ENCODE measurements around the gene C8G. TPM values are rescaled to one million over a fixed set of nuclear protein-coding genes. Genes with fewer than 3 reads are reported as not detected.

The C8G gene
- total and polyA plus RNA-seq, 2 of the 8 experiments (the other 6 are each of a cell fraction or from before 2014, with no cell fraction given): 0.62 to 0.80 TPM

DNA sequence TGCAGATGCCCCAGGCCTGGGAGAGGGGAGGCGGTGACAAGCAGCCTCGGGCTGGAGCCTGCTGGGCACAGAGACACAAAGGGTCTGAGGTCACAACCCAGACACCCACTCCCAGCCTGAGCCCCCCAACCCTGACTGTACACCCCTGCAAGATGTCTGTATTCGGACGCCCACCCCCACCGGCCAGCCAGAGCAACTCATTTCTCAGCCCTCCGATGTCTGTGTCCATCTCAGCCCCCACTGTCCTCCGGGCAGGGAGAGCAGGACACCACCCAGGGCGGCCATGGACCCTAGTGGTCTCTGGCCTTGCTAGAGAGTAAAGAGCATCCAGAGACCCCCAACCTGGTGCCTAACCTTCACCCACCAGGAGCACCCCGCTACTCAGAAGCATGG is 10.9 kb downstream of the C8G start:
- Histone ChIP-seq H3K23me2 (ENCODE audit: low read depth, low read length) (peaks cover 12% of the 10 kb centered on the region; the same call in 1 of the 2 replicates), H3K9ac (replicated peaks in 1 of 4; ENCODE audit: extremely low read depth in 1 of 4, low read depth in 3 of 4, low read length in 3 of 4) (no peak overlapping the region), H2AFZ (ENCODE audit: low read length) (no peak overlapping the region), H3K4ac (replicated peaks; ENCODE audit: insufficient read length, low read depth, low read length) (no peak overlapping the region), H2BK120ac (replicated peaks; ENCODE audit: low read depth, low read length) (no peak overlapping the region), H3K4me1 (replicated peaks in 1 of 4; ENCODE audit: control insufficient read depth in 3 of 4, insufficient read depth in 4 of 4, low read length in 3 of 4) (peaks cover 0 to 2% (median under 1%) of the 10 kb centered on the region in 4 experiments; a peak in 2 of 7 replicates), H2BK20ac (ENCODE audit: low read length) (no peak overlapping the region), H3K56ac (replicated peaks; ENCODE audit: insufficient read length, low read depth, low read length) (no peak overlapping the region), H4K8ac (ENCODE audit: extremely low read depth, insufficient read depth, low read length) (no peak overlapping the region), H3K4me3 (ENCODE audit: extremely low read depth in 1 of 4, insufficient read depth in 2 of 4, low read depth in 3 of 4, low read length in 4 of 4) (no peak overlapping the region), H4K5ac (ENCODE audit: insufficient read length, low read depth, low read length) (no peak overlapping the region), H3K9me3 (ENCODE audit: insufficient read depth in 2 of 2, low read depth in 1 of 2, low read length in 1 of 2) (no peaks in the 10 kb centered on the region), H3K36me3 (ENCODE audit: control insufficient read depth in 2 of 4, insufficient read depth in 4 of 4, low read length in 3 of 4) (no peaks in the 10 kb centered on the region), H3K4me2 (ENCODE audit: insufficient read depth in 1 of 2, low read depth in 2 of 2, low read length in 2 of 2) (no peak overlapping the region), H2BK5ac (ENCODE audit: low read depth, low read length) (no peak overlapping the region), H3K27me3 (replicated peaks in 1 of 4; ENCODE audit: control insufficient read depth in 3 of 4, extremely low read depth in 1 of 4, insufficient read depth in 3 of 4, low read length in 3 of 4) (no peaks in the 10 kb centered on the region), H4K91ac (replicated peaks; ENCODE audit: insufficient read length, low read length) (no peak overlapping the region), H3K79me1 (ENCODE audit: low read depth, low read length) (no peaks in the 10 kb centered on the region), H3K23ac (ENCODE audit: insufficient read length) (no peak overlapping the region), H2BK15ac (ENCODE audit: low read length) (no peak overlapping the region), H3K14ac (ENCODE audit: insufficient read length) (no peak overlapping the region), H4K20me1 (replicated peaks in 1 of 2; ENCODE audit: control insufficient read depth in 1 of 2, insufficient read depth in 2 of 2, low read length in 2 of 2) (peaks cover 0 to 6% of the 10 kb centered on the region in 2 experiments), H3K18ac (ENCODE audit: extremely low read depth, low read length) (no peak overlapping the region), H2BK12ac (ENCODE audit: low read depth, low read length) (no peak overlapping the region), H3K79me2 (ENCODE audit: control insufficient read depth in 1 of 2, insufficient read depth in 2 of 2, low read length in 2 of 2) (no peaks in the 10 kb centered on the region), H2AK5ac (ENCODE audit: low read depth, low read length) (no peak overlapping the region), H3K27ac (ENCODE audit: low read depth, low read length) (no peak overlapping the region)
- ChIA-PET POLR2A (ENCODE audit: partially characterized antibody) (no interaction called here), CTCF (ENCODE audit: partially characterized antibody) (interaction anchor here (1.3 to 5.2 kb wide), 4 partner anchors 11 to 111 kb away, joined by 3 to 21 read pairs (median 6); partner anchors contain the start of genes C8G and FBXW5)
- WGBS, 2 experiments (ENCODE audit: extremely low coverage in 1 of 2, insufficient coverage in 1 of 2, insufficient read length in 1 of 2, insufficient replicate concordance in 2 of 2, low coverage in 1 of 2, low lambda C conversion rate in 2 of 2, missing lambda C conversion rate in 1 of 2): 89% methylated on average over 9 of the region's 9 CpGs; no CpG with 5 or more reads in 1 of the 2 experiments
- FAIRE-seq (no peak), DNase-seq (ENCODE audit: low read depth in 1 of 2, low spot score in 2 of 2) (no peak)
- TF ChIP-seq HDAC6 (IDR thresholded peaks at IDR 0.05; ENCODE audit: low read depth, low read length): no peak
- no peak for TF ChIP-seq NANOG (IDR thresholded peaks at IDR 0.05; ENCODE audit: insufficient read depth, low read depth, low read length, poor library complexity, severe bottlenecking)
- TF ChIP-seq MAX (IDR thresholded peaks at IDR 0.05): no peak
- TF ChIP-seq BRCA1 (IDR thresholded peaks at IDR 0.05; ENCODE audit: low read depth, low read length): no peak
- TF ChIP-seq CHD1 (IDR thresholded peaks at IDR 0.05; ENCODE audit: low read depth, low read length): no peak
- no peak for TF ChIP-seq KDM1A (IDR thresholded peaks at IDR 0.05; ENCODE audit: borderline replicate concordance, low read length)
- no peak for TF ChIP-seq CREB1 (IDR thresholded peaks at IDR 0.05)
- TF ChIP-seq FOSL1 (IDR thresholded peaks at IDR 0.05; ENCODE audit: insufficient read depth, low read depth, low read length): no peak
- TF ChIP-seq SIX5 (IDR thresholded peaks at IDR 0.05; ENCODE audit: low read depth, low read length): no peak
- TF ChIP-seq, protein P1, sequence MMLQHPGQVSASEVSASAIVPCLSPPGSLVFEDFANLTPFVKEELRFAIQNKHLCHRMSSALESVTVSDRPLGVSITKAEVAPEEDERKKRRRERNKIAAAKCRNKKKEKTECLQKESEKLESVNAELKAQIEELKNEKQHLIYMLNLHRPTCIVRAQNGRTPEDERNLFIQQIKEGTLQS (IDR thresholded peaks at IDR 0.05; ENCODE audit: insufficient read depth, low read depth, low read length): no peak
- no peak for TF ChIP-seq EP300 (IDR thresholded peaks at IDR 0.05; ENCODE audit: borderline replicate concordance in 1 of 2, low read depth in 2 of 2, low read length in 2 of 2)
- no peak for TF ChIP-seq SP2 (IDR thresholded peaks at IDR 0.05; ENCODE audit: low read length)
- no peak for TF ChIP-seq YY1 (IDR thresholded peaks at IDR 0.05; ENCODE audit: low read depth, low read length)
- TF ChIP-seq SAP30 (IDR thresholded peaks at IDR 0.05; ENCODE audit: insufficient read depth, insufficient replicate concordance, low read length): no peak
